GM18498 (cell line): ENCODE results near the gene MYL10.
"Not testable (repeated sequence)": the region's sequence is repeated elsewhere in the genome, so short reads cannot be mapped to it uniquely, and the experiment has no call there.

Source experiments
- ATAC-seq: cut with Tn5 transposase; IDR thresholded peaks from one replicate; pipeline ENCODE4 v1.9.1; 2021; ENCODE audit warnings: mild to moderate bottlenecking, moderate library complexity; ENCODE audit not compliant: unreplicated experiment

MYL10 gene

DNA sequence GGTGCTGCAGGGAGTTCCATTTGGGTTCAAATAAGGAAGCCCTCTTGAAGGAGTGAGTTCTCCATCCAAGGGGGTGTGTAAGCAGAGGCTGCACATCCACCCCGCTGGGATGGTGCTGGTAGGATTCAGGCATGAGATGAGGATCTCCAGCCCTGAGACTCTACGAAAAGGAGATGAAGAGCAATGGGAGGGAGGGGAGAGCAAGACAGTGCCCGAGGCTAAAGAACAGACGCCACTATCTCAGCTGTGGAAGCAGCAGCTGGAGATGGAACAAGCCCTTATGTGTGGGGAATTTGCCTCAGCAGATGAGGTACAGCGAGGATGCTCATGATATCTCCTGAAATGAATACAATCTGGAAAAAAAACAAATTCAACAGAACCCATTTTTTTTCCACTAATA lies 28.1 kb upstream of the MYL10 start:
- ATAC-seq: no peak

DNA sequence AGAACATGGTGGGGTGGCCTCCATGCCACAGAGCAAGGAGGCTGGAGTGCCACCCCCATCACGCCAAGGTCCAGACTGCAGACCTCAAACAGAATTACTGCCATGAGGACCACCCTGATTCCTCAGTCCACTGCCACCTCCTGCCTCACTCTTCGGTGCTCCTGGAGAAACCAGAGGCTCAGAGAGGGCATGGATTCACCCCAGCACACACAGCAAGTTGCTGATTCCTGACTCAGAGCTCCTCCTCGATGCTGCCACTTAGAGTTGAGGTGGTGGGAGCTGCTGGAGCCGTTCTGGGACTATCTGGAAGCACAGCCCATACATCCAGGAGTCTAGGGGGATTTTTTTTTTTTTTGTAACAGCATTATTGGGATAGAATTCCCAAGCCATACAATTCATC lies 22.0 kb upstream of the MYL10 start:
- ATAC-seq: no peak

DNA sequence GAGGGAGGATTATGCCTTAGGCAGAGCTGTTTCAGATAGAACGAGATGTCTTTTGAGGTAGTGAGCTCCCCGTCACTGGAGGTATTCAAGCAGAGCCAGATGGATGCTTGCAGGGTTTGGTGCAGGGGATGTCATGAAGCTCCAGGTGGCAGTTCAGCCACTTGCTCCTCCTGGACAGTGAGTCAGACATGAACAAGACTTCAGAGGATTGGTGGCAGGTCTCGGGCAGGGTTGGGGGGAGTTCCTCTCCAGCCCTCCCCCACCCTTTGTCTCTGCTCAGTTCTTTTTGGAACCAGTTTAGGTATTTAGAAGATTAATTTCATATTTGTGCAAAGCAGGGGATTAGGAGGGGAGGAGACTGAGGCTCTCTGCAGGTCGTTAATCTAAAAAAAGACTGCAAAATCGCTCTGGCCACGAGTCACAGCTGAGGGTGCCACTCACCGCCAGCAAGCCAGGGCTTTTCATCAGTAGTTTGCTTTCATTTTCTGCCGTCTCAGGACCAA lies 21.5 kb upstream of the MYL10 start:
- no peak for ATAC-seq

DNA sequence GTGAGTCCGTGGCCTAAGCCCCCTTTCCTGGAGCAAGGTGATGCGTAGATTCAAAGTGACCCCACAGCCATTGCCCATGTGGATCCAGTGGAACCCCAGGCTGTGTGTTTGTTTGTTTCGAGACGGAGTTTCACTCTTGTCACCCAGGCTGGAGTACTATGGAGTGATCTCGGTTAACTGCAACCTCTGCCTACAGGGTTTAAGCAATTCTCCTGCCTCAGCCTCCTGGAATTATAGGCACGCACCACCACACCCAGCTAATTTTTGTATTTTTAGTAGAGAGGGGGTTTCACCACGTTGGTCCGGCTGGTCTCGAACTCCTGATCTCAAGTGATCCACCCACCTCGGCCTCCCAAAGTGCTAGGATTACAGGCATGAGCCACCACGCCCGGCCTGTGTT lies 18.8 kb upstream of the MYL10 start:
- not testable (repeated sequence) for ATAC-seq

DNA sequence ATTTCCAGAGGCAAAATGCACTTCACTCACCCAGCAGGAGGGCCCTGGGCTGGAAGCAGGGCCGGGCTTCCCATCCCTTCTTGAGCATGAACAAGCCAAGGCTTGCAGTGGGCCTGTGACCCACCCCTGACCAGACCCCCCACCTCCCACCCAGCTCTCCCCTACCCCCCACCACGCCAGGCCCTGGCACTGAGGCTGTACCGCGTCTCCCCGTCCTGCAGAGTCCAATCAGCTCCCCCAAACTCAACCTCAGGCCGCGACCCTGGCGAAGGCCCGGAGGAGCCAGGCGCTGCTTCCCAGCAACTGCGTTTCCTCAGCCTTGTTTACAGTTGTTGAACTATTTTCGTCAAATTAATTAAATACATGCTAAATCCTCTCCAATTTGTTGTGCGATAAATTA lies 16.9 kb upstream of the MYL10 start:
- no peak for ATAC-seq

DNA sequence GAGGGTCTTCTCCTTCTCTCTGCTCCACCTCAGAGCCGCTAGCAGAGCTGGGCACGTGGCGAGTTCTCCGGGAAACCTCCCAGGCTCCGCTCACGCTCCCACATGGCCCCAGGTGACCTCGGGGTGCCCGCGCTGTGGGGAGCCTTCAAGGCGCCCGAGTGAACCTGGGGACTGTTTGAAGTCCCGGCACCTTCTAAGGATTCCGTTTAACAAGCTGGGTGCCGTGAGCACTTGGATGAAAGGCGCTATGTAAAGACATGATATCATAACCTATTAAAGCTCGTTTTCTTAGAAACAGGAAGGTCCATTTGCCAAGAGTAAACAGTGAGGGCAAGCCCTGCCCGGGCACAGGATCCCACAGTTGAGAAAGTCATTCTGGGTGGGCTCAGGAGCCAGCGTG lies 15.8 kb upstream of the MYL10 start:
- no peak for ATAC-seq

DNA sequence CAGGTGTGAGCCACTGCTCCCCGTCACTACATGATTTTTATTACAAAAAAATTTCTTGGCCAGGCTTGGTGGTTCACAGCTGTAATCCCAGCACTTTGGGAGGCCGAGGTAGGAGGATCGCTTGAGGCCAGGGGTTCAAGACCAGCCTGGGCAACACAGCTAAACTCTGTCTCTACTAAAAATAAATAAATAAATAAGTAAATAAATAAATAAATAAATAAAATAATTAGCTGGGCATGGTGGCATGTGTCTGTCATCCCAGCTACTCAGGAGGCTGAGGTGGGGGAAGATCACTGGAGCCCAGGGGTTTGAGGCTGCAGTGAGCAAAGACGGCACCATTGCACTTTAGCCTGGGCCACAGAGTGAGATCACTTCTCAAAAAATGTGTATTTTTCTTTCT lies 10.0 kb upstream of the MYL10 start:
- ATAC-seq: not testable (repeated sequence)

DNA sequence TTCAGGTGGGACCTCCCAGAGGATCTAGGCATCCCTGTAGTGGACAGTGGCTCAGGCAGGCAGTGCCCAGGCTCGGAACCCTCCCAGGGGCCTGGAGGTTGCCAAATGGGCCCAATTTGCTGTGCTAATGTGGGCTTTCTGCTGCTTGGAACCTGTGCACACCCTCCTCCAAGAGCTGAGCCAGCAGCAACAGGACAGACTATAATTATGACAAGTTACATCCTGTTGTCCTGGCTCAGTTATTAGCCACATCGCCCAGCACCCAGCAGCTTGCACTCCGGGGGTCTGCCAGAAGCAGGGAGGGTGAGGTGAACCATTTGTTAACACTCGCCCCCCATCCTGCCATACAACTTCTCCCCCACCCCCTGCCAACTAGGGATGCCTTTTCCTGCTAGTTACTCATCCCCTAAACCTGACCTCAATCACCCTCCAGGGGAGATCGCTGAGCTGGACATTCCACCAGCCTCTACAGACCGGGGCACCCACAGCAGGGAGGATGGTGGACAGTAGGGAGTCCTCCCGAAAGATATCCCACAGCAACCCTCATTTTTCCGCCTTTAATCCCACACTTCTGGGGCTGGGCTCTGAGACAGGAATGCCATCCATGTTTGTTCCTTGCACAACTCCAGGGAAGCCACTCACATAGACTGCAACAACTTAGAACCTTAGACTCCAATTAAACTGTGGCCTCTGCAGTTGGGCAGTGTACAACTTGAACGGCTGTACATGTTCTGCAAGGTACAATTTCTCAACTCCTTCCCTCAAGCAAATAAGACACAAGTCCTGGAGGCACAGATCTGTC lies 7.9 kb upstream of the MYL10 start:
- ATAC-seq: no peak

DNA sequence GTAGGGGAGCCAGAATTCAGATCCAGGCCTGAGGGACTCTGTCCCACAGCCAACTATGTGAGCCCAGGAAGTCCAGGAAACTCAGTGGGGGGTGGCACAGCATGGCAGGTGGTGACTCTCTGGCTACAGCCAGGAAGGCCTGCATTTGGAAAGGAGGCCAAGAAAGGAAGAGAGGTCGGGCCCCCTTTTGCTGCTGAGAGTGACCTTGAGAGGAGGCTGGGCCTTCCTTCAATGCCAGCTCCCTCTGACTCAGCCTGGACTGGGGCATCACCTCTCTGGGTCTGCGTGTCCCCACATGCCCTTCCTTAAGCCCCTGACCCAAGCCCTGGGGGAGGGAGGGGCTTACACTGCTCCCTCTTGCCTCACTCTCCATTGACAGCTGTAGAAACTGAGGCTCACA lies 6.4 kb upstream of the MYL10 start:
- no peak for ATAC-seq

DNA sequence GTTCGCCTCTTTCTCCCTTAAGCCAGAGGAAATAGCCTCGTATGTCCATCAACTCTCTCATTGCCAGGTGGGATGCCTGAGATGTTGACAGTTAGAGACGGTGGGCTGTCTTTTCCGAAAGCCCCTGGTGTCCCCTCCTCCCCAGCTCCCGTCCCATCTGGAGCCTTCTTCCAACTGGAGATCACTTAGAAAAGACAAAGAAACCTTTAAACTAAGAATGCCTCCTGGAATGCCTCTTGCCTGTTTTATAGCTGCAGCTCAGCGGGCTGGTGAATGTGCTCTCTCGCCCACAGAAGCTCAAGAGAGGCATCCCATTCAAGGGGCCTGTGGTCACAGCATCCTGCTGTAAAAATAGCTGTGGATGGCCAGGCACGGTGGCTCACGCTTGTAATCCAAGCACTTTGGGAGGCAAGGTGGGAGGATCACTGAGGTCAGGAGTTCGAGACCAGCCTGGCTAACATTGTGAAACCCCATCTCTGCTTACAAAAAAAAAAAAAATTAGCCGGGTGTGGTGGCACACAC lies 5.2 kb upstream of the MYL10 start:
- ATAC-seq: no peak

DNA sequence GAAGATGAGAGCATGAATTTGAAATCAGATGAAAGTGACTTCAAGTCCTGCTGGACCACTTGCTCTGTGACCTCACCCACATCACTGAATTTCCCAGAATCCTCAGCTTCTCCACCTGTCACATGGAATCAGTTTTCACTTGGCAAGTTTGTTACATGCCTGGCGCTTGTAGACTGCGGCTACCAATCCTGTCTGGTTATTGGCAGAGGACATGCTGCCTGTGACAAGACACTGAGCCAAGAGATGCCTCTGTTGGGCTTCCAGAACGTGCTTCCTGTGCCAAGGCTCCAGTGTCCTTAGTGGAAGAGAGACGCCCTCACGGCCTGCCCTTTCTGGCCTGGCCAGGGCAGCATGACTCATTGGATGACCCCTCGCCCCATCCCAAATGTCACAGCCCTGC lies 4.4 kb upstream of the MYL10 start:
- ATAC-seq: no peak

DNA sequence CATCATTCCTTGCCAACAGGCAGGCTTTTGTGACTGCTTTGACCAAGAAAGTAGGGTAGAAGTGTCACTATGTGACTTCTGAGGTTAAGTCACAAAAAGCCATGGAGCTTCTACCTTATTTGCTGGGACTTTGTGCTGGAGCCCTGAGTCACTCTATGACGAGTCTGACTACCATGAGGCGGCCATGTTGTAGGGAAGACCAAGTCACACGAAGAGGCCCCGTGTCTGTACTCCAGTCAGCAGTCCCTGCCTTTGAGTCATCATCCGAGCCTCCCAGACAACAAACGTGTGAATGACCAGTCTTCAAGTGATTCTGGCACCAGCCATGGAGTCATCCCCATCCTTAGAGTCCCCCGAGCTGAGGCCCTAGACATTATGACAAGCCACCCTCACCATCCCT lies 3.5 kb upstream of the MYL10 start:
- ATAC-seq: no peak

DNA sequence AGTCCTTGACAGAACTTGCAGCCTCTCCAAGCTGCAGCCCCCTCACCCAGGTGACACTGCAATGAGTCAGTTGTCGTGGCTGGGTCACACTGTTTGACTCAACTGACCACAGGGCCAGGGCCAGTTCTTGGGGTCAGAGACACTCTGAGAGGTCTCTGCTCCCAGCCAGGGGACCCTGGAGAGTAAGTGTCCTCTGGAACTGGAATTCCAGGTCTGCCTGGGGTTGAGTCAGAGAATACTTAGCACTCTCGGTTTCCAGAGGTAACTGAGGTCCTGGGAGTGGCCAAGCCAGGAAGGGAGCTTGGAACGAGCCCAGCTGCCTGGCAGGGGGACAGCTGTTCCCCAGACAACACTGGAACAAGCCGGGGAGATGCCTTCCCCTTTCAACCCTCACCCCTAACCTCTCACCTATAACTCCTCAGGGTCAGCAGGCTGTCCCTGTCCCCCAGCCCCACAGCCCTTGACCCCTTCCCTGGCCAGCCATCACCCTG lies 2.2 kb upstream of the MYL10 start:
- ATAC-seq: no peak

DNA sequence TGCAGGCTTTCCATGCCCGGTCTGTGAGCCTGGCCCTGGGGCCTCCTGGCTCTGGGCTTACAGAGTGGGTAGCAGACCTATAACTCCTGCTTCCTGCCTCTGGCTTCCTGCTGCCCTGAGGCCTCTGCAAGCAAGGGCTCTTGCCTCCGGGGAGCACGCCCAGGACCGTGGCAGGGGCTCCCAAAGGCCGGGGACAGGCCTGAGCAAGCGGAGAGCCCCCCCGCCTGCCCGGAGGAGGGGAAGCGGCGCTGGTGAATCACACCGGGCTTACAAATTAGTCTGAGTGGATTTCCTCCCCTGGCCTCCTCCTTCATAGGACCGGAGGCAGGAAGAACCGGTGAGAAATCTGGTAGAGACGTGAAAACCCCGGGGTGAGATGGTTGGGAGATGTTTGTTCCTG lies 1.5 kb upstream of the MYL10 start:
- no peak for ATAC-seq

DNA sequence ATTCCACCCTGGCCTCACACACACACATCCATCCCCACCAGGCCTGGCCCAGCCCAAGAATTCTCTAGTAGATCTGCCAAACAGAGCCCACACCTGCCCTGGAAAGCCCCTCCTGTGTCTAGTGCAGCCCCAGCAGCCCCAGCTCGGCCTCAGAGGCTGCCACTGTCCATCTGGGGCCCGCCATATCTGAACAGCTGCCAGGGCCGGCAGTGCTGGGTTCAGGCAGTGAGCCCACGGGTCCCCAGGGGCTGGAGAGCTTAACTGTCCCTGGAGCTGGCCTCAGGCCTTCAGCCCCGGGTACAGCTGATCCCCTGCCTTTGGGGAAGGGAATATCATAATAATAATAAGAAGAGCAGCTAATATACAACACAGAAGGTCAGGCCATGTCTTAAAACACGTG lies 574 bp downstream of the MYL10 start:
- ATAC-seq: no peak

DNA sequence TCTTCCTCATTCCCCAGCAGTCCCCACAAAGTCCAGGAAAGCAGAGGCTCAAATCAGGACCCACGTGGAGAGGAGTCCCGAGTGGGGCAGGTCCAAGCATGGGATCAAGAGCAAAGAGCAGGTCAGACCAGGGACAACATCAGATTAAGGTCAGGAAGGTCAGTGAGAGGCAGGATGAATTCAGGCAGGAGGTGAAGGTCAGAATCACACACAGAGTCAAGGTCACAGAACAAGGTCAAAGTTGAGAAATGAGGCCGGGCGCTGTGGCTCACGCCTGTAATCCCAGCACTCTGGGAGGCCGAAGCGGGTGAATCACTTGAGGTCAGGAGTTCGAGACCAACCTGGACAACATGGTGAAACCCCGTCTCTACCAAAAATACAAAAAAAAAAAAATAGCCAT lies 2.3 kb downstream of the MYL10 start:
- ATAC-seq: no peak

DNA sequence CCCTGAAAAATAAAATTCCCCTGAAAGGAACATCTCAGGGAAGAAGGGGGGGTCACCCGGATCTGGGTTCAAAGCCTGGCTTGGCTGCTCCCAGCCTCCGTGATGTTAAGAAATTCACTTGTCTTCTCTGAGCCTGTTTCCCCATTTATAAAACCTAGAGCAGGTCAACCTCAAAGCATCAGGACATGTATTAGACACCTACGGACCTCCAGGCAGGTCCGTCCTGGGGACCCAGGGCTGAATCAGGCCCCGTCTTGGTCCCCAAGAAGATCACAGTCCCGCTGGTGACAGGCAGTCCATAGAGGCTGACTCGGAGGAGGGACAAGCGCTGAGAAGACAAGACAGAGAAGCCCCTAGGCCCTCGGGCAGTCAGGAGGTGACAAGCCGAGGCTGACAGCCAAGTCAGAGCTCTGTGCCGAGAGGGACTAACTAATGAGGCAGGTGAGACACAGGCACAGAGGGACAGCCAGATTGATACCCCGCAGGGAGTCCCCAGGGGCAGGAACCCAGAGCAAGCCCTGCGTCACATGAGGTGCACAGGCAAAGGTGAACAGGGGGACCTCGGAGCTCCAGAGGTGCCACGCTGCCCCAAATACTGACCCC lies 2.9 kb downstream of the MYL10 start:
- ATAC-seq: no peak

DNA sequence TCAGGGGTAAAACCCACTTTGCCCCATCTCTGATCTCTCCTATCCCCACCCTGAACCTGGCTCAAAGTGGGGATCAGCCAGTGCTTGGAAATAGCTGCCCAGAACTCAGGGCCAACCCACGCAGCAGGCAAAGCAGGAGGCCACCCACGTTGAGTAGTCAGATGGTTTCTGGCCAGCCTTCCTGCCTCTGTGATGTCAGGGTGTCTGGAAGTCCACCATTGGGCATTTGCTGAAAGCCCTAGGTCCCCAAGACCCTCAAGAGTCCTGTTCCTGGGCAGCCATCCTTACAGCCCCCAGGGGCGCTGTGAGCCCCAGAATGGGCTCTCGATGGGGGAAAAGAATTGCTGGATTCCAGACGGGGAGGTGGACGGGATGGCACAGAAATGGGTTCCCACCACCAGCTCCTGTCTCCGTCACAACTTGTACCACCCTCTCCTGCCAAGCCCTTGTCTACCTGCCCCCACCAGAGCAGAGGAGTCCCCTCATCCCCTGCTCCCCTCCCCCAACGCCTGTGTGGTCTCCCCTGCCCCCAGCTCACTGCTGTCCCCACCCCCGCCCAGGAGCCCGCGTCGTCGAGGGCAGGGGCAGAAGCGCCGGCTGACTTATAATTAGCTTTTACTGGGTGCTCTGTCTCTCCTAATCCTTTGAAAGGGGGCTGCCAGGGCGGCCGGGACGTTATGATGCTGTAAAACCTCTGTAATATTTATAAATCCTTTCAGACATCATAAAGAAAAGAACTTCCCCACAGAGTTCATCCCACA lies 3.9 kb downstream of the MYL10 start:
- no peak for ATAC-seq

DNA sequence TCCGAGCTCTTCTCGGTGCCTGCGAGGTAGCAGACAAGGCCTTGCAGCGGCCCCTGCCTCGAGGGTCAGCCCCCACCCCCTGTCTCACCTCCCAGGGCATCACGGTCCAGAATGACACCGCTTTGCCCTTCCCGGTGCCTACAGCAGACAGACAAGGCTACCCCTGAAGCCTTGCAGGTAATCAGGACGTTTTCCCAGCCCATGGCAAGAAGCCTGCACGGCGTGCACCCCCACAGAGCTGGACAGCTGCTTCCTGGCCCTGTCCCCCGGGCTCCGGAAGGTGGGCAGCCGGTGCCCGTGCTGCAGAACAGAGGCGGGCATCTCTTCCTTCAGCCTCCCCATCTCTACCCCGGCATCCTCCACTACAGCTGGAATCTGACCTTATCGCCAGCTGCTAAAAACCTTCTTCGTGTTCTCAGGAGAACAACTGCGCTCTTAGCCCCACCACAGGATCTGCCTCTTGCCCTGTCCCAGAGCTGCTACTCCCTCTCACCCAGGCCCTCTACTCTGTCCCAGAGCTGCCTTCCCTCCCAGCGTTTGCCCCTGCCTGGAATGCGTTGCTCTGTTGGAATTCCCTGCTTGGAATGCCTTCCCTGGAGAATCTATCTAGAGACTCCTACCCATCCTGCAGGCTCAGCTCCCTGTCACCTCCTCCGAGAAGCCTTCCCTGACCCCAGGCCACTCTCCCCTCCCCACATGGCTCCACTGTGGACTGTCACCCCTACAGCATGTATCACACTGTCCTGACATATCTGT lies 4.7 kb downstream of the MYL10 start:
- ATAC-seq: no peak

DNA sequence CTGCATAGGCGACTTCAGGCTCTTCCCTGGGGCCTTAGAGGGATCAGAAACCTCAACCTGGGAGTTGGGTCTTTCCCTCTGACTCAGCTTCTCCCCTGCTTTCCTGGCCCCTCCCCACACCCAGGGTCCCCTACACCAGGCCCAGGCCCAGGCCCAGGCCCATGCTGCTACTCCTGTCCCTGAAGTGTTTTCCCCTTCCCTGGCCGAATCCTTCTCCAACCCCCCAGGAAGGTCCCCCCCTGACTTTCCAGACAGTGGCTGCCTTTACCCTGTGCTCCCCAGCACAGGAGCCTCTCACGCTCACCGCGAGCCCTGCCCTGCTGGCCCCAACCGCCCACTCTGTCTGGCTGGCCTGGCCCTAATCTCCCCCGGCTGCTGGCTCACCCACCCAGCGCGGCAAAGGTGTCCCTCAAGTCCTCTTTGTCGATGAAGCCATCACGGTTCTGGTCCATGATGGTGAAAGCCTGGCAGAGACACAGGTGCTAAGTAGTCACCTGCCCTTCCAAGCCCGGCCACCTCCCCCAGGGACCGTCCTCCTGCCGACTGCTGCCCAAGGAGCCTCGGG lies 6.4 kb downstream of the MYL10 start:
- no peak for ATAC-seq
